ENCODE data around the gene INSYN1.

INSYN1 gene

DNA sequence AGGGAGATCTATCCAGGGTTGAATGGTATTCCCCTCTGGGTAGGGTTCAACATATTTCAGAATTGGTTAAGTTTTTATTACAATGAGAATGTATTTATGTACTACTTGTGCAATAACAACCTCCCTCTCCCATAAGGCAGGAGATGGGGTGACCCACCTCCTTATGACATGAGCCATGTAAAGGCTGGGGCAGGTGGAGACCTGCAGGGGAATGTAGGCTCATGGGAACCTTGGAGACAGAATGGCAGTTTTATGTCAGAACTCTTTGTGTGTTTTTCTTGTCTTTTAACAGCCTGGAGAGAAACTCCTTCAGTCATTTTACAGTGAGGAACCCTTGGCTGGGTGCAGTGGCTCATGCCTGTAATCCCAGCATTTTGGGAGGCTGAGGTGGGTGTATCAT lies 24.6 kb upstream of the INSYN1 start:
- no peak overlapping the region for H3K4me2 ChIP-seq (ENCODE audit: low read depth, low read length, poor library complexity, severe bottlenecking)
- H3K4me3 ChIP-seq (ENCODE audit: insufficient read depth, low read length, poor library complexity, severe bottlenecking), result no peak overlapping the region
- no peak overlapping the region for H3K9ac ChIP-seq (ENCODE audit: low read length)
- TF ChIP-seq CTCF (IDR thresholded peaks at IDR 0.05; ENCODE audit: insufficient read depth, low read length, poor library complexity, severe bottlenecking), result no peak
- no peak for TF ChIP-seq EZH2phosphoT487 (conservative IDR thresholded peaks at IDR 0.05; ENCODE audit: low read length)
- no peak overlapping the region for H2AFZ ChIP-seq (ENCODE audit: low read depth, low read length, severe bottlenecking)
- no peak overlapping the region for H3K27ac ChIP-seq (ENCODE audit: low read depth, low read length)
- no peaks in the 10 kb centered on the region for H3K27me3 ChIP-seq (ENCODE audit: low read length)
- H3K9me2 ChIP-seq (replicated peaks; ENCODE audit: insufficient read depth, low read length), result no peaks in the 10 kb centered on the region
- no peaks in the 10 kb centered on the region for H3K9me3 ChIP-seq (ENCODE audit: insufficient read depth, low read length)
- H3F3A ChIP-seq (ENCODE audit: insufficient read depth), result no peaks in the 10 kb centered on the region
- no peaks in the 10 kb centered on the region for H4K20me1 ChIP-seq (ENCODE audit: low read depth, low read length)
- H3K79me2 ChIP-seq (ENCODE audit: insufficient read depth, low read length), result no peaks in the 10 kb centered on the region
- H3K36me3 ChIP-seq (ENCODE audit: low read length), result no peaks in the 10 kb centered on the region

DNA sequence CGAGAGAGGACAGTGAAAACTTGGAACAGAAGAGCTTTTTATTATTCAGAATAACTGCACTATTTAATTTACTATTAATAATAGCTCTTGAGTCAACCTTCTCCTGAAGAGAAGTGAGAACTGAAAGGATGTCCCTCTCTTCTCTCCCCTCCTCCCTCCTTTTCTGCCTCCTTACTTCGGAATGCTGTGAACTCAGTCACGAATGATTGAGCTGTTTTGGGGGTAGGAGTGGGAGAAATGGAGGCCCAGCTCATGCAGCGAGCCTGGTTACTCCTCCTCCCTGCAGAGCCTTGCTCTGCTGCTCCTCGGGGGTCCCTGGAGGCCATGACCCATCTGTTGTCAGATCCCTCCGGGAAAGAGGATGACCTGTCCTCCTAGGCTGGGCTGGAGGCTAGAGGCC lies 20.3 kb upstream of the INSYN1 start:
- Histone ChIP-seq H4K20me1 (ENCODE audit: low read depth, low read length) (no peaks in the 10 kb centered on the region), H3K9ac (ENCODE audit: low read length) (no peak overlapping the region), H3K27me3 (ENCODE audit: low read length) (no peaks in the 10 kb centered on the region), H3K36me3 (ENCODE audit: low read length) (no peaks in the 10 kb centered on the region), H2AFZ (ENCODE audit: low read depth, low read length, severe bottlenecking) (no peak overlapping the region), H3K9me3 (ENCODE audit: insufficient read depth, low read length) (no peaks in the 10 kb centered on the region), H3K9me2 (replicated peaks; ENCODE audit: insufficient read depth, low read length) (no peaks in the 10 kb centered on the region), H3K27ac (ENCODE audit: low read depth, low read length) (no peak overlapping the region), H3F3A (ENCODE audit: insufficient read depth) (no peaks in the 10 kb centered on the region), H3K4me2 (ENCODE audit: low read depth, low read length, poor library complexity, severe bottlenecking) (no peak overlapping the region), H3K4me3 (ENCODE audit: insufficient read depth, low read length, poor library complexity, severe bottlenecking) (no peak overlapping the region), H3K79me2 (ENCODE audit: insufficient read depth, low read length) (no peaks in the 10 kb centered on the region)
- no peak for TF ChIP-seq CTCF (IDR thresholded peaks at IDR 0.05; ENCODE audit: insufficient read depth, low read length, poor library complexity, severe bottlenecking)
- TF ChIP-seq EZH2phosphoT487 (conservative IDR thresholded peaks at IDR 0.05; ENCODE audit: low read length), result no peak

- no peaks in the 10 kb centered on the region for H3K9me3 ChIP-seq (ENCODE audit: insufficient read depth, low read length)
- H4K20me1 ChIP-seq (ENCODE audit: low read depth, low read length), result no peaks in the 10 kb centered on the region
- no peak overlapping the region for H3K4me2 ChIP-seq (ENCODE audit: low read depth, low read length, poor library complexity, severe bottlenecking)
- H3K9me2 ChIP-seq (replicated peaks; ENCODE audit: insufficient read depth, low read length), result no peaks in the 10 kb centered on the region
- no peaks in the 10 kb centered on the region for H3K36me3 ChIP-seq (ENCODE audit: low read length)
- TF ChIP-seq EZH2phosphoT487 (conservative IDR thresholded peaks at IDR 0.05; ENCODE audit: low read length) (no peak), CTCF (IDR thresholded peaks at IDR 0.05; ENCODE audit: insufficient read depth, low read length, poor library complexity, severe bottlenecking) (no peak)
- H3K9ac ChIP-seq (ENCODE audit: low read length), result no peak overlapping the region
- H3K27ac ChIP-seq (ENCODE audit: low read depth, low read length), result no peak overlapping the region
- H2AFZ ChIP-seq (ENCODE audit: low read depth, low read length, severe bottlenecking), result no peak overlapping the region
- no peaks in the 10 kb centered on the region for H3K79me2 ChIP-seq (ENCODE audit: insufficient read depth, low read length)
- no peak overlapping the region for H3K4me3 ChIP-seq (ENCODE audit: insufficient read depth, low read length, poor library complexity, severe bottlenecking)
- no peaks in the 10 kb centered on the region for H3F3A ChIP-seq (ENCODE audit: insufficient read depth)
- H3K27me3 ChIP-seq (ENCODE audit: low read length), result no peaks in the 10 kb centered on the region
These were observed 18.4 kb upstream of the INSYN1 start for GRCh38 chr15:73771385-73772045.
